ENCODE data around the gene FER.
"Not testable (repeated sequence)": the region's sequence is repeated elsewhere in the genome, so short reads cannot be mapped to it uniquely, and the experiment has no call there.

FER gene

GRCh38 chr5:108989761-108990392, 242.2 kb downstream of the FER start:
- no peak for DNase-seq

GRCh38 chr5:108992396-108993085, 244.8 kb downstream of the FER start:
- not testable (repeated sequence) for DNase-seq

- not testable (repeated sequence) for DNase-seq
These were observed 245.7 kb downstream of the FER start for GRCh38 chr5:108993440-108993839.

GRCh38 chr5:108997720-108998119, 250.0 kb downstream of the FER start:
- no peak for DNase-seq

- DNase-seq: no peak
These were observed 250.5 kb downstream of the FER start for GRCh38 chr5:108998216-108998615.

GRCh38 chr5:109003928-109004327, 256.2 kb downstream of the FER start:
- DNase-seq: no peak

GRCh38 chr5:109005297-109006009, 257.8 kb downstream of the FER start:
- DNase-seq: no peak

- no peak for DNase-seq
These were observed 258.4 kb downstream of the FER start for GRCh38 chr5:109006129-109006528.

GRCh38 chr5:109016300-109016699, 268.6 kb downstream of the FER start:
- no peak for DNase-seq

GRCh38 chr5:109022056-109022455, 274.4 kb downstream of the FER start:
- no peak for DNase-seq

GRCh38 chr5:109025729-109026128, 278.0 kb downstream of the FER start:
- not testable (repeated sequence) for DNase-seq

GRCh38 chr5:109027983-109028607, 280.4 kb downstream of the FER start:
- DNase-seq: no peak

- DNase-seq: no peak
These were observed 281.1 kb downstream of the FER start for GRCh38 chr5:109028608-109029299.

- no peak for DNase-seq
These were observed 282.1 kb downstream of the FER start for GRCh38 chr5:109029847-109030246.

- DNase-seq: no peak
These were observed 282.9 kb downstream of the FER start for GRCh38 chr5:109030360-109031143.

GRCh38 chr5:109034306-109034705, 286.6 kb downstream of the FER start:
- DNase-seq: no peak

- DNase-seq: no peak
These were observed 287.7 kb downstream of the FER start for GRCh38 chr5:109035436-109035835.

- no peak for DNase-seq
These were observed 290.6 kb downstream of the FER start for GRCh38 chr5:109038209-109038840.

GRCh38 chr5:109041317-109041716, 293.6 kb downstream of the FER start:
- no peak for DNase-seq

GRCh38 chr5:109045710-109046109, 298.0 kb downstream of the FER start:
- DNase-seq: no peak

GRCh38 chr5:109049565-109049964, 301.9 kb downstream of the FER start:
- no peak for DNase-seq

- DNase-seq: not testable (repeated sequence)
These were observed 302.6 kb downstream of the FER start for GRCh38 chr5:109050321-109050720.

Data from NCI-H187 treated with DMSO at 0.1 percent for 48 hours (cell line).